HG03442 (cell line): ENCODE measurements around the gene SNAP47.

Experiments
- ATAC-seq: cut with Tn5 transposase; IDR thresholded peaks from one replicate; pipeline ENCODE4 v1.9.1; 2021; ENCODE audit warnings: mild to moderate bottlenecking, moderate library complexity; ENCODE audit not compliant: unreplicated experiment

SNAP47 gene

DNA sequence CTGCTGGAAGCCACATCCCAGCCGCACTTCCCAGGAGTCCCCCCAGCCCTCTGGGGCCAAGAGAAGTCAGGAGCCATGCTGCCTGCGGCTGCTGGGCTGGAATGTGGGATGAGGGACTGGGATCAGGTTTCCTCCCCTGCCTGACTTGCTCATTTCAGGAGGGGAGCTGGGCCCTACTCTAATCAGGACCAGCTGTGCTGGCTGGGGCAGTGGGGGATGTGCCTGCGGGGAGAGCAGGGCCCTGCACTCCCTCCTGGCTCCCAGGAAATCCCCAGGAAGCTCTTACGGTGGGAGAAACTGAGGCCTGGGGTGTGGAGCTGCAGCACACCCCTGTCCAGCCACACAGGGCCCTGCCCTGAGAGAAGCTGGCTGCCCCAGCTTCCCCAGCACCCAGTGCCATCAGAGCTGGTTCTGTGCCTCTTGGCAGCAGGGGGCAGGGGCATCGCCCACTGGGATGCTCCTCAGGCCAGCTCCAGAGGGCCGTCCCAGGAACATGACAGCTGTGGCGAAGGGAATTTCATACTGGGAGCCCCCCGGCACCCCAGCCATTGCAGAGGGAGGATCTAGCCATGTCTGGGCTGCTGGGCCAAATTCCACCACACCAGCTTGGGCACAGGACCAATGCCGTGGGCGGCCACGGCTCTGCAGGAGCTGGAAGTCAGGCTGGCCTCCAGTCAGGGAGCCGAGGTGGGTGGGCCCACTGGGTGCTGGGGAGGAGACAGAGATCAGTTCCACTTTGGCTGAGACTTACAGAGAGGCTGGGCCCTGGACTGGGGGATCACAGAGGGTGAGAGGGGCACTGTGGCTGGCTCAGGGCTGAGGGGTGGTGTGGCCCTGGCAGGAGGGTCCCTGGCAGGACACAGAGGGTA is 58.9 kb downstream of the SNAP47 start:
- ATAC-seq = no peak

DNA sequence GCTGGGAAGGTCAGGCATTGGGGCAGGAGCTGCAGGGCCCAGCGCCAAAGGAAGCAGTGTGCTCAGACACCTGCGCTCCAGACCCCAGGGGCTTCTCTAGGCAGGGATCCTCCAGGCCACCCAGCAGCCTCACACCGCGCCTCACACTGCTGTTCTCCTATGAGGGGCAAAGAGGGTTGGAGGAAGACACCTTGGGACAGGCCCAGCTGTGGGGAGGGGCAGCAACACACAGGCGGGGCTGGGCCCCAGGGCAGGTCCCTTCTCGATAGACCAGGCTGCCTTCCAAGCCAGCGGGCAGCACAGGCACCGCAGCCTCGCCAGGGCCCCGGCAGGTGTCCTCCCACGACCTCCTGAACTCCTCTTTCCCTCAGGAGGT is 59.6 kb downstream of the SNAP47 start:
- no peak for ATAC-seq

DNA sequence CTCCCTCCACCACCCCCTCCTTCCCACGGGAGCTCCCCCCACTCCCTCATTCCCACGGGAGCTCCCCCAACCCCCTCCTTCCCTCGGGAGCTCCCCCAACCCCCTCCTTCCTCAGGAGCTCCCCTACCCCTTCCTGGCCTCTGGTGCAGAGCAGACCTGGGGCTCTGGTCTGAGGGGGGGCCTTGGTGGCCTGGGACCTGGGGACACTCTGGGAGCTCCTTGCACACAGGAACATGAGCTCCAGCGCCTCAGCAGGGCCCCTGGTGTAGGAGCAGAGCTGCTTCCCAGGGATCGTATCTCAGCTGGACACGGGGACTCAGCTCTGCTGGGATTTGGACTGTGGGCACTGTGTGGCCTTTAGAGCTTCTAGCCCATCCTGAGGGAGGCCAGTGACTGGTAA is 60.5 kb downstream of the SNAP47 start:
- ATAC-seq = no peak

DNA sequence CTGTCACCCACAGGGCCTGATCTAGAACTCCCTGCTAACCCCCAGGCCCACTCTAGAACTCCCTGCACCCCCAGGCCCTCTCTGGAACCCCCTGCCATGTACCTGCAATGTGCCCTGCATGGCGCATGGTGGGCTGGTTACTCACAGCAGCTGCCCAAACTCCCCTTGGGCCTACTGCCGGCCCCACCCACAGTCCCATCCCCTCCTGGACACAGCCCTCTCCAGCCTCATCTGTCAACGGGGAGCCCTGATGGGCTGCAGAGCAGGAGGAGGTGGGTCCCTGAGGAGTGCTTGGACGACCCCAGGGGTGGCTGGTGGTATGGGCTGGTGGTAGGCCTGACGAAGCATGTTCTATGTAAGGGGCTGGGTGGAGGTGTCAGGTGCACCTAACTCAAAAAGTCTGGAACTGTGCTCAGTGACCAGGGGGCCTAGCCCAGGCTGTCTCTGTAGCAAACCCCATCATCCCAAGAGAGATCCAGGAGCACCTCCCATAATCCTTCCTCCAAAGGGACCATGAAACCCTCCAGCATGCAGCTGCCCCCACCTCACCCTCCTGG is 61.2 kb downstream of the SNAP47 start:
- ATAC-seq = no peak

DNA sequence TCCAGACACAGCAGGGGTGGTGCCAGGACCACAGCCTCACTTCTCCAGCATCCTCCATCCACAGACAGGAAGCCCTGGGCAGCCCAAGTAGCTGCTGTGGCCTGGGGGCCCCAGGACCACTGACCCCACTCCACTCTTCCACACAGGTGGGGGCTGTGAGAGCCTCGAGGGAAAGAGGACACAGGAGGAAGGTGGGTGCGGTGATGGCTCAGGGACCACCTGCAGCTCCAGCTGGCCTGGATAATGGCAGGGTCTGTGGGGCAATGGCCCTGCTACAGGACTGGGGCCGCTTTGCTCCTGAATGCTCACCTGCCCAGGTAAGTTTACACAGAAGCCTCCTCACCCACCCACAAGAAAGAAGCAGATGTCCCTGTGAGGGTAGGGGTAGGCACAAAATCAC is 61.9 kb downstream of the SNAP47 start:
- ATAC-seq = no peak

DNA sequence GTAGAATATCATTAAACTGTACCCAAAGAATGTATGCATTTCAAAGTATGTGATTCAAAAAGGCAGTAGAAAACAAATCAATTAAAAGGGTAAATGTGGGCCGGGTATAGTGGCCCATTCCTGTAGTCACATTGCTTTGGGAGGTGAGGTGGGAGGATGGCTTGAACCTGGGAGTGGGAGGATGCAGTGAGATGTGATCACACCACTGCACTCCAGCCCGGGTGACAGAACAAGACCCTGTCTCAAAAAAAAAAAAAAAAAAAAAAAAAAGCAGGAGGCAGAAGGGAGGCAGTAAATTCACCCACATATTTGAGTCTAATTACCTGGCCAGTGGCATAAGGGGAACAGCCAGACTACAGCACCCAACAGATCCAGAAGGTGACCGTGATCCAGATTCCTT is 62.4 kb downstream of the SNAP47 start:
- ATAC-seq = no peak

DNA sequence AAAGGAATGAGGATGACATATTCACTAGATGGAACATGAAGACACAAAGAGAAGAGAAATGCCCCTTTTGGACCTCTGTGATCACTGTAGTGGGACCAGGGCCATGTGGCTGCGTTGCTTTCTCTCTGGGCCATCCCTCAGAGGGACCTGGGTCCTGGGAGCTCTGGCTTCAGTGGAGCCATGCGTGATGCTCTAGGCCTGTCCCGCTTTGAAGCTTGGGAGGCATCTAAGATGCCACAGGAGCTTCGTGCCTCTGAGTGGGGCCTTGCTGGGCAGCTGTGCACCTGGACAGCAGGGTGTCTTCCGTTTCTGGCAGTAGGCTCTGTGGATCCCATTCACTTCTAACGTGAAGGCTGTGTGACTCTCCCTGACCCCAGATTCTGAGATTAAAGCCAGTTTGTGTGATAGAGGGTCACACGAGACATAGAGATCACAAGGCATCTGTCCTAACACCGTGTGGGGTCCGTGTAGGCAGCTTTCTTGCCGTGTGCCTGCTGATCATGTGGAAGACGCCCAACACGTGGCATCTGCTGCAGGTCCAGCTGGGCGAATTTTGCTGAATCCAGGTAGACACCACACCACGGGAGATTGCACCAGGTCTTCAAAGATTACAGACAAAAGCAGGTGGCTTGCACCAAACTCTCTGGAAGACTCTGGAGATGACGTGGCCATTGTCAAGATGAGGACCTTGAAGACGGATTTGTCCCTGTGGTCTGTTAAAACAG is 63.0 kb downstream of the SNAP47 start:
- no peak for ATAC-seq

DNA sequence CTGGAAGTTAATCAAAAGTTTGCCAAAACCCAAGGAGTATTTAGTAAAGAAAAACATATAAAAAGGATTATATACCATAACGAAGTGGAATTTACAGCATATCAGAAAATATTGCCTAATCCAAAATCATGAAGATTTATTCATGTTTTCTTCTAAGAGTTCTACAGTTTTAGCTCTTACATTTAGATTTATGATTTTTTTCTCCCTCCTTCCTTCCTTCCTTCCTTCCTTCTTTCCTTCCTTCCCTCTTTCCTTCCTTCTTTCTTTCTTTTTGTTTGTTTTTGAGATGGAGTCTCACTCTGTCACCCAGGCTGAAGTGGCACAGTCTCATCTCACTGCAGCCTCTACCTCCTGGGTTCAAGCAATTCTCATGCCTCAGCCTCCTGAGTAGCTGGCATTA is 64.5 kb downstream of the SNAP47 start:
- ATAC-seq = no peak

DNA sequence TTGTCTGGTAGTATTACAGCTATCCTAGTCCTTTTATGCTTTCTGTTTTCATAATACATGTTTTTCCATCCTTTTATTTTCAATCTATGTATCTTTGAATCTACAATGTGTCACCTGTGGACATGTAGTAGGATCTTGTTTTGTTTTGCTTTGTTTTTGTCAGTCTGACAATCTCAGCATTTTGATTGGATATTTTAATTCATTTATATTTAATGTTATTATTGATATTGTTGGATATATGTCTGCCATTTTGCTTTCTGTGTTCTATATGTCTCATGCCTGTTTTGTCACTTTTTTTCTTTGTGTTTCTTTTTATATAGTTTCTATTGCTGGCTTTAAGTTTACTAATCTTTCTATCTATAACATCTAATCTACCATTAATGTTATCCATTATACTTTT is 68.7 kb downstream of the SNAP47 start:
- ATAC-seq = no peak

DNA sequence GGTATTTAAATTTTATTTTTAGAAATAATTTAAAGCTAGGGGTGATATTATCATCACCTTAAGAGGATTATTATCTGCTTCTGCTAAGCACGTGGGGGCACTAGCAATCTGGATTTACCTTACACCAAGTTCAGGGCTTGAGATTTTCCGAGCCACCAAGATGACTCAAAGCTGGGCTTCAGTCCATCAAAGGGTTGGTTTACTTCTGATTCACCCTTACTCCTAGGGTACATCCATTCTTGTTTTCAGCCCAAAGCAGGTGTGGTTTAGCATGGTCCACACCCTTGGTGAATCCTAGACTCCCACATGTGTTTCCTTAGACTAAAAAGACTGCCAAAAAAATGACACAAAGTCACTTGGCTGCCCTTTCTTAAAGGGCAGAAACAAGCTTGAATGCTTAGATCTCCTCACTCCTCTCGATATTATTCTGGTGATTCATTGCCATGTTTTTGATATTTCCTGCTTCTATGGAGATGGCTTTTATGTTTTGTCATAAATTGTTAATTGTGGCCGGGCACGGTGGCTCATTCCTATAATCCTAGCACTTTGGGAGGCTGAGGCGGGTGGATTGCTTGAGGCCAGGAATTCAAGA is 70.5 kb downstream of the SNAP47 start:
- ATAC-seq = no peak

DNA sequence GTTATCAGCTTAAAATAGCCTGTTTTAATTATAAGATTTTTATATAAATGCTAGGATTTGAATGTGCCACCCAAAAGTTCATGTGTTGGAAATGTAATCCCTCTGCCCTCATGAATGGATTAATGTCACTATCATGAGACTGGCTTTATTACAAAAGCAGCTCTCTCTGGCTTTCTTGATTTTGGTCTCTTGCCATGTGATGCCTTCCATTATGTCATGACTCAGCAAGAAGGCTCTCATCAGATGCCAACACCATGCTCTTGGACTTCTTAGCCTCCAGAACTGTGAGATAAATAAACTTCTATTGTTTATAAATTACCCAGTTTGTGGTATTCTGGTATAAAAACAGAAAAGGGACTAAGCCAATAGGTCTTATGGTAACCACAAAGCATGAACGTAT is 73.3 kb downstream of the SNAP47 start:
- no peak for ATAC-seq

DNA sequence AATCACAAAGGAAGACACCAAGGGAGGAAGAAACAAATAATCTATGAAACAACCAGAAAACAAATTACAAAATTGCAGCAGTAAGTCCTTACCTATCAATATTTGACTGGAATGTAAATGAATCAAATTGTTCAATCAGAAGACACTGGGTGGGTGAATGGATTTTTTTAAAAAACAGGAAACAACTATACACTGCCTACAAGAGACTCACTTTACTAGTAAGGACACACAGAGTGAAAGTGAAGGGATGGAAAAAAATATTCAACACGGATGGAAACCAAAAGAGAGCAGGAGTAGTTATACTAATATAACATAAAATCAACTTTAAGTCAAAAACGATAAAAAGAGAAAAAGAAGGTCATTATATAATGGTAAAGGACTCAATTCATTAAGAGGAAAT is 73.8 kb downstream of the SNAP47 start:
- no peak for ATAC-seq

DNA sequence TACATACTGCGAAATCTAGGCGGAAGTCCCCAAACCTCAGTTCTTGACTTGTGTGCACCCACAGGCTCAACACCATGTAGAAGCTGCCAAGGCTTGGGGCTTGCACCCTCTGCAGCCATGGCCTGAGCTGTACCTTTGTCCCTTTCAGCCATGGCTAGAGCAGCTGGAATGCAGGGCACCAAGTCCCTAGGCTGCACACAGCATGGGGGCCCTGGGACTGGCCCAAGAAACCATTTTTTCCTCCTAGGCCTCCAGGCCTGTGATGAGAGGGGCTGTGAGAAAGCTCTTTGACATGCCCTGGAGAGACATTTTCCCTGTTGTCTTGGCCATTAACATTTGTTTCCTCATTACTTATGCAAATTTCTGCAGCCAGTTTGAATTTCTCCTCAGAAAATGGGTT is 78.7 kb downstream of the SNAP47 start:
- ATAC-seq = no peak

DNA sequence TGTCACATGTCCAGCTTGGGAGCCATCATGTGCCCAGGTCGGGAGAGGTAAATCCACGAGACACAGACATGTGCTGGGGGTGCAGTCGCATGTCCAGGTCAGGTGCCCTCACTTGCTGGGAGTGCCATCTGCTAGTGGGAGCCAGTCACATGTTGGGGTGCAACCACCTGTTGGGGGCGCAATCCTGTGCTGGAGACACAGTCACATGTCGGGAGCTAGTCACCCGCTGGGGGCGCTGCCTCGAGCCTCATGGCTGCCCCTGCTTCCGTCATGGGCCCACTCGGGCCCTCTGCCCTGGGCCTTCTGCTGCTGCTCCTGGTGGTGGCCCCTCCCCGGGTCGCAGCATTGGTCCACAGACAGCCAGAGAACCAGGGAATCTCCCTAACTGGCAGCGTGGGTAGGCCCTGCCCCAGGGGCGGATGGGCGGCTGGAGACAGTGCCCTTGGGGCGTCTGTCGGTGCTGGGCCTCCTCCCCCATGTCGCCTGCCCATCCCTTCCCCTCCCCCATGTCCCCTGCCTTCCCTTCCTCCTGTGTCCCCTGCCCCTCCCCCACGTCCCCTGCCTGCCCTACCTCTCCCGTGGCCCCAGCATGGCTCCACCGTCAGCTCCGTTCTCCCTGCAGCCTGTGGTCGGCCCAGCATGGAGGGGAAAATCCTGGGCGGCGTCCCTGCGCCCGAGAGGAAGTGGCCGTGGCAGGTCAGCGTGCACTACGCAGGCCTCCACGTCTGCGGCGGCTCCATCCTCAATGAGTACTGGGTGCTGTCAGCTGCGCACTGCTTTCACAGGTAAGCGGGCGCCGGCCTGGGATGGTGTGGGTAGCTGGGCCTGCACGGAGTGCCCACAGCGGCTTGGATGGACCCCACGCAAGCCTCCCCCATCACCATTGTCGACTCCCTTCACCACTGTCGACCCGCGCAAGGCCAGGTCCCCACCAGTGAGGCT is 80.5 kb downstream of the SNAP47 start, which contains the start of gene PRSS38:
PRSS38 (plus strand) TSS at position 208 of the 942 bp plus-strand sequence; CDS start at position 250, 42 bp downstream.
- no peak for ATAC-seq

DNA sequence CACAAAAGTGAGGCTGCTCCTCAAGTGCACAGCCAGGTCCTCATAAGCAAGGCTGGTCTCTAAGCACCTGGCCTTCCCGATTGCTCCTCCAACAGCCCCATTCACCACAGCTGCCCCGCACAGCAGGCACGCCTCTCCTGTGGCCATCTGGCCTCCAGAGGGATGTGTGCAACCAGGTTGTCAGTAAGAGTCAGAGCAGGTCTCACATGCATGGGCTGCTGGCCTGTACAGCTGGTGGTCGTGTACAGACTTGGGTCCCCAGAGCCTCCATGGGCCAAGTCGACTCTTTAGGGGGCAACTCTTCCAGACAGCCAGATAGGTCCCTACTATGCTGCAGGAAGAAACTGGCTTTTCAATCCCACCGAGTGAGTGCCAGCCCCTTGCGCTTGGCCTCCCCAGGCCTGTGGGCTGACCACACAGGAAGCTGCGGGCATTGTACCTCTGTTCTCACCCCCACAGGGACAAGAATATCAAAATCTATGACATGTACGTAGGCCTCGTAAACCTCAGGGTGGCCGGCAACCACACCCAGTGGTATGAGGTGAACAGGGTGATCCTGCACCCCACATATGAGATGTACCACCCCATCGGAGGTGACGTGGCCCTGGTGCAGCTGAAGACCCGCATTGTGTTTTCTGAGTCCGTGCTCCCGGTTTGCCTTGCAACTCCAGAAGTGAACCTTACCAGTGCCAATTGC is 81.7 kb downstream of the SNAP47 start:
- ATAC-seq = no peak

DNA sequence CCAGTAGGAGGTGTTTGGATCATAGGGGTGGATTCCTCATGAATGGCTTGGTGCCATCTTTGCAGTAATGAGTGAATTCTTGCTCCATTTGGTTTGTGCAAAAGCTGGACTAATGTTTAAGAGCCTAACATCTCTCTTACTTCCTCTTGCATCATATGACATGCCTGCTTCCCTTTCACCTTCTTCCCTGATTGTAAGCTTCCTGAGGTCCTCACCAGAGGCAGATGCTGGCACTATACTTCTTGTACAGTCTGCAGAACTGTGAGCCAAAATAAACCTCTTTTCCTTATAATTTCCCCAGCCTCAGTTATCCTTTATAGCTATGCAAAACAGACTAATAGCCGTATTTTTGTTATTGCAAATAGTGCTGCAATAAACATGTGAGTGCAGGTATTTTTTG is 88.3 kb downstream of the SNAP47 start:
- no peak for ATAC-seq

DNA sequence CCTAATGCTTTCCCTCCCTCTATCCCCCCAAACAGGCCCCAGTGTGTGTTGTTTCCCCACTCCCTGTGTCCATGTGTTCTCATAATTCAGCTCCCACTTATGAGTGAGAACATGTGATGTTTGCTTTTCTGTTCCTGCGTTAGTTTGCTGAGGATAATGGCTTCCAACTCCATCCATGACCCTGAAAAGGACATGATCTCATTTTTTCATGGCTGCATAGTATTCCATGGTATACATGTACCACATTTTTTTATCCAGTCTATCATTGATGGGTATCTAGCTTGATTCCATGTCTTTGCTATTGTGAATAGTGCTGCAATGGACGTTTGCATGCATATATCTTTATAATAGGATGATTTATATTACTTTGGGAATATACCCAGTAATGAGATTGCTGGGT is 89.0 kb downstream of the SNAP47 start:
- ATAC-seq = no peak

DNA sequence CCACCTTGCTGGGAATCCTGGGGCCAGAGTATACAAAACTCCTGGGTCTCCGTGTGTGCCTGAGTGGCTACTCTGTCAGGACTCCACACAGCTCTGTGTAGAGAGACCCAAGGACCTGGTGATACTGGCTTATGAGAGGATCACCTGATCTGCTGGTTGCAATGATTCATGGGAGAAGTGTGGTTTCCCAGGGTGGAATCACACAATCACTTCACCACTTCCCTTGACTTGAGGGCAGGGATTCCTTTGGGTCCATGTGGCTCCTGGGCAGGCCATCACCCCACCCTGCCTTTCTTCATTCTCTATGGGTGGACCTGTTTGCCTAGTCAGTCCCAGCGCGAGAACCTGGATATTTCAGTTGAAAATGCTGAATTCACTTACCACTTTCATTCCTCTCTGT is 93.6 kb downstream of the SNAP47 start:
- no peak for ATAC-seq
